PC-9 (cell line): ENCODE measurements around the gene AMOT. TPM values are rescaled to one million over a fixed set of nuclear protein-coding genes. Genes with fewer than 3 reads are reported as not detected.
A peak's percentile ranks its signal among the peaks of the same experiment; 100 is the strongest.

Experiments
- BruUV-seq: library from RNA; stranded (reverse); fragments of 400-500 nt; replicated peaks from 2 replicates; lab custom pipeline; 2021; lab: Mats Ljungman, UMichigan
- CTCF ChIA-PET: fragments of 300-600 bp; sonication (Branson Sonifier 250); formaldehyde crosslinking; loops from one replicate; lab custom pipeline; 2022; ENCODE audit warnings: antibody characterized with exemption; lab: Charles Lee
- POLR2A ChIA-PET: fragments of 300-600 bp; sonication (Branson Sonifier 250); formaldehyde crosslinking; loops from one replicate; lab custom pipeline; 2022; ENCODE audit warnings: antibody characterized with exemption; ENCODE audit not compliant: unreplicated experiment; lab: Charles Lee
- DNase-seq, 2 experiments: peaks; one replicate each; pipeline versions ENCODE4 v3.0.0 to v3.0.0-alpha.2; 2015 to 2022; ENCODE audit warnings: mixed read lengths in 1 of 2
- H2AFZ ChIP-seq: fragments of 200-600 bp; sonication (generic); 2 replicates; pipeline ENCODE4 v1.8.1; 2017; ENCODE audit warnings: antibody characterized with exemption
- H3F3A ChIP-seq: fragments of 200-600 bp; sonication (generic); 2 replicates; pipeline ENCODE4 v1.8.1; 2017; ENCODE audit warnings: antibody characterized with exemption, mild to moderate bottlenecking, low read depth; ENCODE audit not compliant: insufficient read depth
- H3K27ac ChIP-seq: fragments of 200-600 bp; sonication (generic); 2 replicates; pipeline ENCODE4 v1.6.1; 2016; ENCODE audit warnings: mixed run types
- H3K27me3 ChIP-seq: fragments of 200-600 bp; sonication (generic); 2 replicates; pipeline ENCODE4 v1.6.1; 2016; ENCODE audit warnings: low read depth, mixed run types; ENCODE audit not compliant: insufficient read depth
- H3K36me3 ChIP-seq: fragments of 200-600 bp; sonication (generic); 2 replicates; pipeline ENCODE4 v1.6.1; 2016; ENCODE audit warnings: low read depth, mixed run types
- H3K4me1 ChIP-seq: fragments of 200-600 bp; sonication (generic); replicated peaks from 2 replicates; pipeline ENCODE4 v1.6.1; 2016; ENCODE audit warnings: mixed run types; ENCODE audit not compliant: insufficient read depth
- H3K4me2 ChIP-seq: fragments of 200-600 bp; sonication (generic); 2 replicates; pipeline ENCODE4 v1.6.1; 2017; ENCODE audit warnings: mixed run types
- H3K4me3 ChIP-seq: fragments of 200-600 bp; sonication (generic); 2 replicates; pipeline ENCODE4 v1.6.1; 2016; ENCODE audit warnings: mixed run types
- H3K79me2 ChIP-seq: fragments of 200-600 bp; sonication (generic); 2 replicates; pipeline ENCODE4 v1.6.1; 2017; ENCODE audit warnings: low read depth, mixed run types
- H3K9me2 ChIP-seq: fragments of 200-600 bp; sonication (generic); 2 replicates; pipeline ENCODE4 v1.8.1; 2017; ENCODE audit warnings: mild to moderate bottlenecking; ENCODE audit not compliant: insufficient read depth
- H3K9me3 ChIP-seq: fragments of 200-600 bp; sonication (generic); 2 replicates; pipeline ENCODE4 v1.8.1; 2016; ENCODE audit warnings: low read depth; ENCODE audit not compliant: insufficient read depth
- H4K20me1 ChIP-seq: fragments of 200-600 bp; sonication (generic); 2 replicates; pipeline ENCODE4 v1.8.1; 2017; ENCODE audit not compliant: insufficient read depth
- CTCF ChIP-seq: fragments of 200-600 bp; sonication (generic); conservative IDR thresholded peaks from 2 replicates; pipeline ENCODE4 v1.6.1; 2017; ENCODE audit warnings: mixed run types, antibody characterized with exemption, mild to moderate bottlenecking, moderate library complexity
- EZH2 ChIP-seq: fragments of 200-600 bp; sonication (generic); IDR thresholded peaks from 2 replicates; pipeline ENCODE4 v1.8.0; 2017; ENCODE audit warnings: antibody characterized with exemption, low read depth
- intact Hi-C: fragments of 100-400 bp; cut with micrococcal nuclease; formaldehyde crosslinking; loops from one replicate; pipeline ENCODE4 v1.10.0; 2022; ENCODE audit not compliant: unreplicated experiment
- total RNA-seq: library from RNA; stranded (reverse); gene quantifications from 2 replicates; pipeline ENCODE4 v1.2.3, GENCODE V29; 2021

The AMOT gene
- total RNA-seq, 1 experiment from 2014 or later, result 88.0 TPM

DNA sequence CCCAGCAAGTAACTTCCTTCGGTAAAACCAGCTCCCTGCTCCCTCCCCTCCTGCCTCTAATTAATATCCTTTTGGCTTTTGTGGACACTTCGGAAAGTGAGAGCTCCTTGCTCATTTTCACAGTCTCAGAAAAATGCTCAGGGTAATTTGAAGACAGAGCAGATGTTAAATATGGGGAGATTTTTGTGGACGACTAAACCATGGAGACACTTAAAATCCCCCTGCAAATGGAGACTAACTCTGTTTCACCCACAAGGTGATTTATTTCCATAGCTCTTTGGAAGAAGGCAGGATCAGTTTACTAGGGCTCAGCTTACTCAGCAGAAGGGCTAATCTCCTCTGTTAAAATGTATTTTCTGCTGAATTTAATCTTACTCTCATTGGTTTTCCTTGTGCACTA is 12.2 kb upstream of the AMOT start:
- intact Hi-C loops, result loop anchor here (5.0 to 10.0 kb wide), 2 partner anchors 88 to 116 kb away; no protein-coding TSS in a partner anchor
- no peak for DNase-seq
- TF ChIP-seq EZH2 (no peak), CTCF (no peak)
- Histone ChIP-seq H3K4me3 (no peak overlapping the region), H3K79me2 (no peaks in the 10 kb centered on the region), H3K4me2 (peak overlapping the region; percentile 58; the same call in 1 of the 2 replicates), H2AFZ (no peak overlapping the region), H3K9me3 (no peaks in the 10 kb centered on the region), H3K4me1 (peaks cover 36% of the 10 kb centered on the region), H3F3A (peaks cover 21% of the 10 kb centered on the region; the same call in 1 of the 2 replicates), H3K36me3 (no peaks in the 10 kb centered on the region), H4K20me1 (no peaks in the 10 kb centered on the region), H3K9me2 (no peaks in the 10 kb centered on the region), H3K27ac (no peak overlapping the region), H3K27me3 (no peaks in the 10 kb centered on the region)
- CTCF ChIA-PET, result no interaction called here
- BruUV-seq, result no TSS peak
- POLR2A ChIA-PET, result interaction anchor here (0.7 kb wide), 1 partner anchor 105 kb away, joined by 5 read pairs; no protein-coding TSS in a partner anchor

GRCh38 chrX:112851806-112852205 is 11.2 kb upstream of the AMOT start:
- intact Hi-C loops, result loop anchor here (1.0 to 10.0 kb wide), 6 partner anchors 11 to 115 kb away; no protein-coding TSS in a partner anchor
- POLR2A ChIA-PET, result interaction anchor here (0.6 to 1.4 kb wide), 4 partner anchors 10 to 117 kb away, joined by 4 to 8 read pairs (median 5); no protein-coding TSS in a partner anchor
- Histone ChIP-seq H3K4me1 (peaks cover 36% of the 10 kb centered on the region), H4K20me1 (no peaks in the 10 kb centered on the region), H3K36me3 (no peaks in the 10 kb centered on the region), H3F3A (peaks cover 21% of the 10 kb centered on the region; the same call in 1 of the 2 replicates), H3K79me2 (no peaks in the 10 kb centered on the region), H3K9me3 (no peaks in the 10 kb centered on the region), H3K27ac (peak overlapping the region; percentile 58), H3K4me3 (no peak overlapping the region; the same call in 1 of the 2 replicates), H2AFZ (no peak overlapping the region), H3K4me2 (peak overlapping the region; percentile 58), H3K9me2 (no peaks in the 10 kb centered on the region), H3K27me3 (no peaks in the 10 kb centered on the region)
- CTCF ChIA-PET, result interaction anchor here (0.9 to 1.0 kb wide), 2 partner anchors 11 to 20 kb away, joined by 3 to 6 read pairs; no protein-coding TSS in a partner anchor
- peak; percentile 45 to 66 for DNase-seq
- BruUV-seq, result no TSS peak
- no peak for TF ChIP-seq EZH2
- TF ChIP-seq CTCF, result no peak

DNA sequence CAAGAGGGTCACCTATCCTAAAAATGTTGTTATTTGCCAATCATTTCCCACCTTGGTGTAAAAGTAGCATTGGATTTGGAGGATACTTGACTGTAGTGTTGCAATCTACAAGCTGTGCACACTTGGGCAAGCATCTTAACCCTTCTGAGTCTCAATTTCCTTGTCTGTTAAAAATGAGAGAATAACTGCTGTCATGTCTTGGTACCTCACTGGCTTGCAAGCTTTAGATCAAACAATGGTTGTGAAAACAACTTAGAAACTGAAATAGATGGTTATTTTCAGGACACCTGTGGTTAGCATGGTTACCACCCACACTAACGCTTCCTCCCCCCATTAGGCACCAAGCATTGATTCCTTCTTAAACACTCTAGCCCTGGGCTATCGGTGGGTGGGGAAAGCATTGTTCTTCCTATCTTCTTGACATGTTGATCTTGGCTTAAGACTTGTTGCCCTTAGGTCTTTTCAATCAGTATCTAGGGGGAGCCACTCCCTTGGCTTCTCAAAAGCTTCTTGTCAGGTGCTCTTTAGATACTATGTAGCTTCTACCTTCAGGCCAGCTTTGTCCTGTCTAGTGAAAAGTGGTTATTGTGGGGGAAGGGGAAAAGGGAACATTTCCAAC is 10.6 kb upstream of the AMOT start:
- intact Hi-C loops, result loop anchor here (1.0 to 10.0 kb wide), 6 partner anchors 10 to 116 kb away; no protein-coding TSS in a partner anchor

More for the DNA sequence above, 10.6 kb upstream of the AMOT start:
- peak; percentile 73 to 93 for DNase-seq
- Histone ChIP-seq H3K79me2 (no peaks in the 10 kb centered on the region), H3K9me2 (no peaks in the 10 kb centered on the region), H3K27ac (peak overlapping the region; percentile 58), H2AFZ (no peak overlapping the region), H3K36me3 (no peaks in the 10 kb centered on the region), H3K9me3 (no peaks in the 10 kb centered on the region), H4K20me1 (no peaks in the 10 kb centered on the region), H3K4me1 (peaks cover 36% of the 10 kb centered on the region), H3K4me3 (no peak overlapping the region; the same call in 1 of the 2 replicates), H3F3A (peaks cover 21% of the 10 kb centered on the region; the same call in 1 of the 2 replicates), H3K4me2 (peak overlapping the region; percentile 58), H3K27me3 (no peaks in the 10 kb centered on the region)
- TF ChIP-seq CTCF (no peak), EZH2 (no peak)
- ChIA-PET CTCF (interaction anchor here (0.9 to 1.0 kb wide), 2 partner anchors 10 to 19 kb away, joined by 3 to 6 read pairs; no protein-coding TSS in a partner anchor), POLR2A (interaction anchor here (0.5 to 1.4 kb wide), 6 partner anchors 10 to 31 kb away, joined by 3 to 8 read pairs (median 4); no protein-coding TSS in a partner anchor)
- BruUV-seq, result no TSS peak
